IMR-90 (cell line): ENCODE measurements around the gene ZNF418. TPM values are rescaled to one million over a fixed set of nuclear protein-coding genes. Genes with fewer than 3 reads are reported as not detected.

Source experiments
- ATAC-seq: fragments of 200-7000 bp; cut with Tn5 transposase; 2 replicates; pipeline ENCODE4 v1.9.1; 2020; ENCODE audit warnings: low read depth, mild to moderate bottlenecking, moderate library complexity
- BruUV-seq: library from RNA; stranded (reverse); fragments of 400-500 nt; replicated peaks from 2 replicates; lab custom pipeline; 2021; lab: Mats Ljungman, UMichigan
- CTCF ChIA-PET: fragments of 300-600 bp; formaldehyde crosslinking; extraction: SDS; loops from one replicate; lab custom pipeline; 2021; ENCODE audit warnings: antibody characterized with exemption; lab: Yijun Ruan, JAX
- POLR2A ChIA-PET: fragments of 300-600 bp; sonication (Branson Sonifier 250); formaldehyde crosslinking; loops from one replicate; lab custom pipeline; 2022; ENCODE audit warnings: antibody characterized with exemption; ENCODE audit not compliant: unreplicated experiment; lab: Charles Lee
- DNase-seq: peaks from one replicate; pipeline ENCODE4 v3.0.0; 2013
- H2AFZ ChIP-seq: replicated peaks from 2 replicates; pipeline ENCODE3; 2013; ENCODE audit warnings: low read length, mild to moderate bottlenecking; ENCODE audit not compliant: poor library complexity
- H2AK5ac ChIP-seq: 2 replicates; pipeline ENCODE4 v1.6.1; 2013; ENCODE audit warnings: low read depth, low read length, inconsistent platforms
- H2AK9ac ChIP-seq: replicated peaks from 2 replicates; pipeline ENCODE3; 2013; ENCODE audit warnings: mild to moderate bottlenecking, low read depth, low read length, moderate library complexity; ENCODE audit not compliant: poor library complexity
- H2BK120ac ChIP-seq: 2 replicates; pipeline ENCODE4 v1.6.1; 2013; ENCODE audit warnings: low read depth, low read length, inconsistent platforms
- H2BK15ac ChIP-seq: 3 replicates; pipeline ENCODE4 v1.6.1; 2013; ENCODE audit warnings: low read depth, low read length, inconsistent platforms
- H2BK20ac ChIP-seq: 2 replicates; pipeline ENCODE4 v1.6.1; 2013; ENCODE audit warnings: low read depth, mild to moderate bottlenecking, inconsistent platforms, low read length, moderate library complexity
- H2BK5ac ChIP-seq: 2 replicates; pipeline ENCODE4 v1.6.1; 2013; ENCODE audit warnings: mild to moderate bottlenecking, low read depth, low read length, inconsistent platforms; ENCODE audit not compliant: poor library complexity, severe bottlenecking
- H3K14ac ChIP-seq: replicated peaks from 2 replicates; pipeline ENCODE4 v1.6.1; 2013; ENCODE audit warnings: low read depth, low read length, inconsistent platforms
- H3K18ac ChIP-seq: 2 replicates; pipeline ENCODE4 v1.6.1; 2013; ENCODE audit warnings: low read depth, low read length, control low read depth
- H3K23ac ChIP-seq: 2 replicates; pipeline ENCODE4 v1.6.1; 2013; ENCODE audit warnings: low read depth, low read length, inconsistent platforms
- H3K27ac ChIP-seq: 2 replicates; pipeline ENCODE4 v1.5.1; 2013; ENCODE audit warnings: mild to moderate bottlenecking, control low read depth, low read length; ENCODE audit not compliant: insufficient read depth
- H3K27me3 ChIP-seq: 2 replicates; pipeline ENCODE4 v1.6.1; 2013; ENCODE audit warnings: low read length; ENCODE audit not compliant: control insufficient read depth, insufficient read depth
- H3K36me3 ChIP-seq: 2 replicates; pipeline ENCODE4 v1.6.1; 2013; ENCODE audit warnings: low read length, mixed read lengths; ENCODE audit not compliant: control insufficient read depth, insufficient read depth
- H3K4ac ChIP-seq: 2 replicates; pipeline ENCODE4 v1.6.1; 2013; ENCODE audit warnings: low read depth, low read length, inconsistent platforms
- H3K4me1 ChIP-seq: 2 replicates; pipeline ENCODE4 v1.6.1; 2013; ENCODE audit warnings: low read length, mixed read lengths; ENCODE audit not compliant: control insufficient read depth, insufficient read depth
- H3K4me2 ChIP-seq: 2 replicates; pipeline ENCODE4 v1.6.1; 2013; ENCODE audit warnings: low read depth, mild to moderate bottlenecking, control low read depth, low read length, moderate library complexity
- H3K4me3 ChIP-seq: 2 replicates; pipeline ENCODE4 v1.5.1; 2013; ENCODE audit warnings: low read depth, mild to moderate bottlenecking, control low read depth, low read length, moderate library complexity; ENCODE audit not compliant: insufficient read depth
- H3K56ac ChIP-seq: 2 replicates; pipeline ENCODE4 v1.6.1; 2013; ENCODE audit warnings: low read length, inconsistent platforms; ENCODE audit not compliant: insufficient read depth; ENCODE audit errors: extremely low read depth
- H3K79me1 ChIP-seq, 2 experiments: 2 replicates each; pipeline ENCODE4 v1.6.1; 2013; ENCODE audit warnings: low read length in 2 of 2, inconsistent platforms in 1 of 2, low read depth in 1 of 2
- H3K9ac ChIP-seq: 2 replicates; pipeline ENCODE4 v1.6.1; 2013; ENCODE audit warnings: low read depth, low read length, control low read depth
- H3K9me1 ChIP-seq: 2 replicates; pipeline ENCODE4 v1.6.1; 2013; ENCODE audit warnings: low read length, inconsistent platforms; ENCODE audit not compliant: insufficient read depth
- H3K9me3 ChIP-seq: 2 replicates; pipeline ENCODE4 v1.6.1; 2013; ENCODE audit warnings: low read length; ENCODE audit not compliant: control insufficient read depth, insufficient read depth
- H4K20me1 ChIP-seq: 2 replicates; pipeline ENCODE4 v1.6.1; 2013; ENCODE audit warnings: low read length, inconsistent platforms; ENCODE audit not compliant: insufficient read depth
- H4K5ac ChIP-seq: 2 replicates; pipeline ENCODE4 v1.6.1; 2013; ENCODE audit warnings: mild to moderate bottlenecking, low read depth, low read length, control low read depth
- H4K8ac ChIP-seq, 2 experiments: 2 replicates each; pipeline ENCODE4 v1.6.1; 2013; ENCODE audit warnings: low read depth in 2 of 2, low read length in 2 of 2, control low read depth in 1 of 2, inconsistent platforms in 1 of 2
- H4K91ac ChIP-seq: 2 replicates; pipeline ENCODE4 v1.6.1; 2013; ENCODE audit warnings: low read depth, low read length, inconsistent platforms; ENCODE audit not compliant: insufficient read depth
- RAD21 ChIP-seq: IDR thresholded peaks from 2 replicates; pipeline ENCODE4 v1.6.1; 2012; ENCODE audit warnings: low read length, improper control_type of control experiment
- dilution Hi-C: fragments of 300-500 bp; cut with HindIII; formaldehyde crosslinking; loops from one replicate; pipeline ENCODE4 v1.14.3; 2018; ENCODE audit warnings: low sequenced_read_pairs; ENCODE audit not compliant: unreplicated experiment
- in situ Hi-C: fragments of 300-500 bp; cut with MboI; formaldehyde crosslinking; loops from 3 replicates; pipeline ENCODE4 v1.14.3; 2019; ENCODE audit warnings: low sequenced_read_pairs, inconsistent platforms, mixed read lengths
- intact Hi-C: fragments of 100-400 bp; cut with micrococcal nuclease; formaldehyde crosslinking; loops from 2 replicates; pipeline ENCODE4 v1.10.0; 2022
- polyA plus RNA-seq, 3 experiments: library from polyadenylated mRNA; depleted of rRNA; stranded (reverse); fragments of >200 nt; gene quantifications; 2 replicates each; pipeline ENCODE4 v1.2.3, GENCODE V29; 2012; ENCODE audit warnings: low replicate concordance in 1 of 3
- total RNA-seq: library from RNA; depleted of rRNA; stranded (reverse); fragments of >200 nt; gene quantifications from 2 replicates; pipeline ENCODE4 v1.2.3, GENCODE V29; 2012; rRNA removed

The ZNF418 gene
- total and polyA plus RNA-seq, 2 of the 4 experiments (the other 2 are of a cell fraction): 2.1 to 3.4 TPM

- Histone ChIP-seq H4K20me1 (no peaks in the 10 kb centered on the region), H2AFZ (no peak overlapping the region), H3K27ac (no peak overlapping the region), H3K36me3 (peaks cover 35% of the 10 kb centered on the region), H3K4me2 (no peak overlapping the region), H2BK15ac (no peak overlapping the region), H3K4me3 (no peak overlapping the region), H4K5ac (no peak overlapping the region), H3K4ac (no peak overlapping the region), H3K9me1 (no peaks in the 10 kb centered on the region), H2BK120ac (no peak overlapping the region), H2AK5ac (no peak overlapping the region), H3K18ac (no peak overlapping the region), H3K79me1 (peaks cover 0 to 8% of the 10 kb centered on the region in 2 experiments; a peak in 1 of 4 replicates), H4K91ac (no peak overlapping the region), H3K4me1 (no peaks in the 10 kb centered on the region), H2BK5ac (no peak overlapping the region), H2AK9ac (no peak overlapping the region), H3K56ac (no peak overlapping the region), H2BK20ac (no peak overlapping the region), H3K14ac (no peak overlapping the region), H4K8ac (no peak overlapping the region), H3K27me3 (no peaks in the 10 kb centered on the region), H3K9ac (no peak overlapping the region), H3K23ac (no peak overlapping the region), H3K9me3 (peaks cover 85% of the 10 kb centered on the region)
- intact Hi-C loops (no loop called here), dilution Hi-C loops (no loop called here), in situ Hi-C loops (no loop called here)
- DNase-seq (no peak), ATAC-seq (no peak)
- ChIA-PET CTCF (no interaction called here), POLR2A (no interaction called here)
- no peak for TF ChIP-seq RAD21
- no TSS peak for BruUV-seq
These were observed 62.8 kb downstream of the ZNF418 start for GRCh38 chr19:57872450-57872849.

Other genes starting within 250 kb of the ZNF418 start
- 1.9 and 2.9 TPM in 2 replicates for gene ZNF154, start 226.2 kb downstream of the ZNF418 start, total RNA-seq
- gene ZNF154, start 226.2 kb downstream of the ZNF418 start, polyA plus RNA-seq (2012; rRNA removed): 1.5 and 2.2 TPM in 2 replicates
- 13.3 and 14.9 TPM in 2 replicates for gene ZNF671, start 207.8 kb downstream of the ZNF418 start, total RNA-seq
- gene ZNF671, start 207.8 kb downstream of the ZNF418 start, polyA plus RNA-seq (2012; rRNA removed): 3.1 and 4.1 TPM in 2 replicates
- 14.3 and 15.8 TPM in 2 replicates for gene ZNF776, start 188.6 kb downstream of the ZNF418 start, total RNA-seq
- 3.3 and 4.3 TPM in 2 replicates for gene ZNF776, start 188.6 kb downstream of the ZNF418 start, polyA plus RNA-seq (2012; rRNA removed)
- 17.2 and 18.6 TPM in 2 replicates for gene ZNF586, start 165.7 kb downstream of the ZNF418 start, total RNA-seq
- 5.5 and 5.6 TPM in 2 replicates for gene ZNF586, start 165.7 kb downstream of the ZNF418 start, polyA plus RNA-seq (2012; rRNA removed)
- 4.7 and 5.0 TPM in 2 replicates for gene ZNF552, start 120.5 kb downstream of the ZNF418 start, total RNA-seq
- gene ZNF552, start 120.5 kb downstream of the ZNF418 start, polyA plus RNA-seq (2012; rRNA removed): 1.8 and 2.8 TPM in 2 replicates
- gene ZNF587B, start 105.1 kb downstream of the ZNF418 start, total RNA-seq: 32.2 and 33.9 TPM in 2 replicates
- 2.5 and 3.7 TPM in 2 replicates for gene ZNF587B, start 105.1 kb downstream of the ZNF418 start, polyA plus RNA-seq (2012; rRNA removed)
- gene ZNF587, start 85.5 kb downstream of the ZNF418 start, total RNA-seq: 32.5 and 43.7 TPM in 2 replicates
- gene ZNF587, start 85.5 kb downstream of the ZNF418 start, polyA plus RNA-seq (2012; rRNA removed): 11.2 and 14.0 TPM in 2 replicates
- gene ZNF814, start 46.4 kb downstream of the ZNF418 start, total RNA-seq: 5.9 and 6.9 TPM in 2 replicates
- 3.9 and 4.5 TPM in 2 replicates for gene ZNF814, start 46.4 kb downstream of the ZNF418 start, polyA plus RNA-seq (2012; rRNA removed)
- 20.8 and 23.1 TPM in 2 replicates for gene ZNF417, start 18.8 kb downstream of the ZNF418 start, total RNA-seq
- gene ZNF417, start 18.8 kb downstream of the ZNF418 start, polyA plus RNA-seq (2012; rRNA removed): 3.1 and 4.0 TPM in 2 replicates
- gene ZNF256, start 12.3 kb upstream of the ZNF418 start, total RNA-seq: 6.1 and 7.0 TPM in 2 replicates
- 2.3 and 3.0 TPM in 2 replicates for gene ZNF256, start 12.3 kb upstream of the ZNF418 start, polyA plus RNA-seq (2012; rRNA removed)
- gene C19orf18, start 39.1 kb upstream of the ZNF418 start, total RNA-seq: not detected in 2 replicates
- 0.15 TPM in 1 of 2 replicates, not detected in the other for gene C19orf18, start 39.1 kb upstream of the ZNF418 start, polyA plus RNA-seq (2012; rRNA removed)
- 9.0 and 9.4 TPM in 2 replicates for gene ZNF606, start 67.4 kb upstream of the ZNF418 start, total RNA-seq
- 2.6 and 4.3 TPM in 2 replicates for gene ZNF606, start 67.4 kb upstream of the ZNF418 start, polyA plus RNA-seq (2012; rRNA removed)
- not detected in 2 replicates for gene ZSCAN1, start 98.6 kb upstream of the ZNF418 start, total RNA-seq
- gene ZSCAN1, start 98.6 kb upstream of the ZNF418 start, polyA plus RNA-seq (2012; rRNA removed): 0.14 TPM in 1 of 2 replicates, not detected in the other
- 1.9 and 2.7 TPM in 2 replicates for gene ZNF135, start 123.9 kb upstream of the ZNF418 start, total RNA-seq
- gene ZNF135, start 123.9 kb upstream of the ZNF418 start, polyA plus RNA-seq (2012; rRNA removed): 2.4 and 2.7 TPM in 2 replicates
- gene ZSCAN18, start 162.8 kb upstream of the ZNF418 start, total RNA-seq: 3.0 and 3.6 TPM in 2 replicates
- 8.2 and 11.1 TPM in 2 replicates for gene ZSCAN18, start 162.8 kb upstream of the ZNF418 start, polyA plus RNA-seq (2012; rRNA removed)
- gene ZNF329, start 215.4 kb upstream of the ZNF418 start, total RNA-seq: 15.3 and 16.8 TPM in 2 replicates
- 3.3 and 4.7 TPM in 2 replicates for gene ZNF329, start 215.4 kb upstream of the ZNF418 start, polyA plus RNA-seq (2012; rRNA removed)
- 12.5 and 15.2 TPM in 2 replicates for gene ZNF274, start 247.7 kb upstream of the ZNF418 start, total RNA-seq
- gene ZNF274, start 247.7 kb upstream of the ZNF418 start, polyA plus RNA-seq (2012; rRNA removed): 11.0 and 12.1 TPM in 2 replicates